NOMO-1 treated with dmso at 0.1 percent for 144 hours (cell line): Measurements from ENCODE around the gene FURIN.
"Not testable (repeated sequence)": the region's sequence is repeated elsewhere in the genome, so short reads cannot be mapped to it uniquely, and the experiment has no call there.

ENCODE experiments used
- DNase-seq: peaks from one replicate; lab custom pipeline; 2025; ENCODE audit not compliant: unreplicated experiment; lab: John Stamatoyannopoulos, UW

FURIN gene

DNA sequence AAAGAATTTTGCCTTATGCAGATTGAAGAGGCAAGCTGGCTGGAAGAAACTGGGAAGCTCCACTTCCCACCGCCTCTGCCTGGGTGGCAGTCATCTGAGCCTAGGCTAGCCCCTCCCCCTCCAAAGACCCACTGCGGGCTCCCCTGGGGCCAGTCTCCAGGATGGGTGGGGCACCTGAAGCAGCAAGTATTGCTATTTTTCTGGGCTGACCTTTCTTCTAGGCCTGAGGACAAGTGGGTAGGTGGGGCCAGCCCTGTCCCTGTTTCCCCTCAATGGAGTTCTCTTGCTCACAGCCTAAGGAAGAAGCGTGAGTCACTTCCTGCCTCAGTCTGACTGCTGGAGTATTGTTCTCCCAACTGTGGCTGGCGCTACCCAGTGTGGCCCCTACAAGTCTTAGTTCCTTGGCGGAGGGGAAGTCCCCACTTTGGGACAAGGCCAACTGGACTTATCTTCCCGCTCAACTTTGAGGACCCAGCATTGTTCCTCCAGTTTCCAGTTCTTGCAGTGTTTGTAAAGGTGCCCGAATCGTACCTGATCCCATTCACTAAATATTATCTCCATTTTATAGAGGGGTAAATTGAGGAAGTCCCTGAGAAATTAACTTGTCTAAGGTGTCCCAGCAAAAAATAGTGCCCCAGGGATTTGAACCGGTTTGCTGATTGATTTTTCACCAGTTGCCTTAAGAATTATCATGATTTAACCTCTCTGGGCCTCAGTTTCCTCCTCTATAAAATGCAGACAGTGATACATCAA is 1.4 kb downstream of the FURIN start:
- DNase-seq: peak; percentile 45

DNA sequence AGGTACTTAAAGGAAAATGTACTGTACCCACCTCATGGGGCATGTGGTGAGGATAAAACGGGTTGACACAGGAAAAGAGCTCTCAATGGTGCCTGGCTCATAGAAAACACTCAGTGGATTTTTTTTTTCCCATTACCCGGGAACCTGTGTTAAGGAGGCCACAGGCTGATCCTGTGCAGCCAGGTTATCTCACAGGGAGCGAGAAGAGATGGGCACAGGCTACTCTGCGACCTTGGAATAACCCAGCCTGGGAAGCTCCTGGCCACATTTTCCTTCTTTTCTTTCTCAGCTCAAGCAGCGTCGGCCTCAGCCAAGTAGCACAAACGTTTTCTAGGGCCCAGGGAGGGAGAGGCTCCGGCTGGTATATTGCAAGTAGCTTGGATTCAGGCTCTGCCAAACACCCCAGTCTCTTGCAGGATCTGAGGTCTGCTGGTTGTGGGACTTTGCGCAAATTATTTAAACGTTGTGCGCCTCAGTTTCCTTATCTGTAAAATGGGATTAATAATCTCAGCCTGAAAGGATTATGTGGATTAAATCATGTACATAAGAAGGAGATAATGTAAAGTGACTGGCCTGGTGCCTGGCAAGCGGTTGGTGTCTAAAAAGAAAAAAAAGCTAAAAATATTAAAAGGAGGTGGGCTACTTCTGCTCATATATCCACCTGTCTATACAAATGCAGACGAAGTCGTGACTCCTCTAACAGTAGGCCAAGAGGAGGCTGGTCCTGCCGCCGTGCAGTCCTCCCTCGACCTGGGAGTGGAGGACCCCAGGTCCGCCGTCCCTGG is 2.2 kb downstream of the FURIN start:
- DNase-seq: no peak

DNA sequence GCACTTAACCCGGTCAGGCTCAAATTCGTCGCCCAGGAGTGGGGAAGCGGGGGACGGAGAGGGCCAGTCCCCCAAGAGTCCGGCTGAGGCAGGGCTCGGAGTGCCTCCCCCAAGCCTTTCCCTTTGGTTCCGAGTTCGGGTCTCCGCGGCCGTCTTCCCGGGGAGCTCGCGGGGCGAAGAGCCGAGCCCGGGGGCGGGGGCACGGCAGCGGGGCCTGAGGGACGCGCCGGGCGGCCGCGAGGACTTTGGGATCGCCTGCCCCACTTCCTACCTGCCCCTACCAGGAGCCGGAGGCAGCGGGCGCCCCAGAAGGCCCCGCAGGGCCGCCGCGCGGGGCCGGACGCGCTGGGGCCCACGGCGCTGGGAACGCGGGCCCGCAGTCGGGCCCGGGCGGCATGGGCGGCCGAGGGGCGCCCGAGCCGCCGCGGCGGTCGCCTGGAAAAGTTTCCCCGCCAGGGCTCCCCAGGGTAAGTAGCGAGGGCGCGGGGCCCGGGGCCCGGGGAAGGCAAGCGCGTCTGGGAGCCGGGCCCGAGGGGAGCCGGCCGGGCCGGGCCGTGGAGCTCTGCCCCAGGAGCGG is 2.8 kb downstream of the FURIN start:
- DNase-seq: no peak

DNA sequence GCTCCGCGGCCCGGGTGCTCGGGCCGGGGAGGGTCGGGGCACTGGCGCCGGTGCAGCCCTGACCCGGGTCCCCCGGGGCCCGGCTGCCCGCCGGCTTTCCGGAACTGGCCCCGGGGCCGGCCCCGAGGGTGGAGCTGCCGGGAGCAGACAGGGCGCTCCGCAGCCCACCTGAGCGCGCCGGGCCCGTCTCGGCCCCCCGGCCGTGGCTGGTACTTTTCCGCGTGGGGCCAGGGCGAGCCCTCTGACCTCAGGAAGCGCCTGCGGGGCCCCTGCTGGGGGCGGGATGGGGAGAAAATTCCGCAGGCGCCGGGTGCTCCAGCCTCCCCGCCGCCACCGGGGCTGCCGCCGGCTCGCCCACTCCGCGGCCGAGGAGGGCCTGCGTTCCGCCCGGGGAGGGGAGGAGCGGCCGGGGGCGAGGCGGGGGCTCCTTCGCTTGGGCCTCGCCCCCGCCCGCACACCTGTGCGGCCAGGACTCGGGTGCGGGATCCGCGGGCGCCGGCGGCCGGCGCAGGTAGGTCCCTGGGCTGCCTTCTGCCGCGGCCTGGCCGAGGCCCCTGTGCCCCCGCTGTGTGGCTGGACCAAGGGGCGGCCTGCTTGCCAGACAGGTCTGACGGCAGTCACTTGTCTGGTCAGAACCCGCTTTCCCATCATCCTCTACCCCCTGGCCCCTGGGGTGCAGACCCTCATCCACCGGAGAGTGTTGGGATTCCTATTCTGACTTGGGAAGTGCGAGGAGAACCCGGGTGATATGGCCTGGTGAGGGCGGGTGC is 3.5 kb downstream of the FURIN start:
- DNase-seq: no peak

DNA sequence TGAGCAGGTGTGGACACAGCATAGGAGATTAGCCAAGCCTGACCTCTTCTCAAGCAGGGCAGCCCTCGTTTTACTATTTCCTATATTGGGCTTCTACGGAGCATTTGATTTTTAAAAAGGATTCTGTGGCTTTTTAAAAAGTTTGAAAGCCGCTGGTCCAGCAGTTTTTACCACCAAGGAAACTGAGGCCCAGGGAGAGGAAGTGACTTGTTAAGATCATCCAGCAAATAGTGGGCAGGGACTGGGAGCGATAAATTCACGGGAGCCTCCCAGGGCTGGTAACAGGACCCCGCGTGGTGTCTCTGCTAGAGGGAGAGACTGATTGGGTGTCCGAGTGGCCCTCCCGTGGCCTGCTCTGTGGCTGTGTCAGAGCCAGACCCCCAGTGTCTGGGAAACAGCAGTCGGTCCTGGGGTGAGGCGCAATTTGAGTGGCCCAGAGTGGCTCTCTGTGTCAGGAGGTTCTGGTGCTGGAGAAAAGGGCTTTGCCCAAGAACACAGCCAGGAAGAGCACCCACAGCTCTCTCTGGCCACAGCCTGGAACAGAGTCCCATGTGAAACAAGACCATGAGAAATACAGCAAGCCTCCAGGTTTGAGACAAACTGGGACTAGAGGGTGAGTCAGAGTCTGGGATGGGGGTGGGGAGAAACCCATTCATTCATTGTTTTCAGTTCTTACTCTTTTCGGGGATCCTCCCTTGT is 4.2 kb downstream of the FURIN start:
- no peak for DNase-seq

DNA sequence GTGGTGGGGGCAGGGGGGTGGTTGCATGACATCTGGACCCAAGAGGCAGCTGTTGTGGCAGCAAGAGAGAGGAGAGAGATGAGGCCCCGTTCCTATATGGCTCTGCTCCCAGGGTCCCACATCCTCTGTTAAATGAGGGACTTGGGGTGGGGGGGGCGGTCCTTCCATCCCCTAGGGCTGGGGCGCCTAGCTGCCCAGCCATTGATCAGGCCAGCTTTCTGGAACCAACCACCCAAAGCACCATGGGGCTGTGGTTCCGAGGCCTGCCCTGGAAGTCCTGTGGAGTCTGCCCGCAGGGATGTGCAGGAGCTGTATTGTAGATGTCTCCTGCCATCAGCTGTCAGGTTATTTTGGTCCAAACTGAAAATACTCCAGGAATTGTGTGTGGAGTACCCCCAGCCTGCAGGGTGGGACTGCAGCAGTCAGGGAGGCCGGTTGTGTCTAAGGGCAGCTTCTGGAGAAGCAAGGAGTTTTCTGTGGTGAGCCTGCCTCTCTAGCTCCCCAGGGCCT is 5.2 kb downstream of the FURIN start:
- DNase-seq: no peak

- no peak for DNase-seq
Measured at GRCh38 chr15:90873998-90874605, 5.7 kb downstream of the FURIN start.

- DNase-seq: not testable (repeated sequence)
Measured at GRCh38 chr15:90874986-90875385, 6.6 kb downstream of the FURIN start.

GRCh38 chr15:90875549-90875981 is 7.2 kb downstream of the FURIN start:
- no peak for DNase-seq

GRCh38 chr15:90876046-90876445 is 7.7 kb downstream of the FURIN start:
- no peak for DNase-seq

DNA sequence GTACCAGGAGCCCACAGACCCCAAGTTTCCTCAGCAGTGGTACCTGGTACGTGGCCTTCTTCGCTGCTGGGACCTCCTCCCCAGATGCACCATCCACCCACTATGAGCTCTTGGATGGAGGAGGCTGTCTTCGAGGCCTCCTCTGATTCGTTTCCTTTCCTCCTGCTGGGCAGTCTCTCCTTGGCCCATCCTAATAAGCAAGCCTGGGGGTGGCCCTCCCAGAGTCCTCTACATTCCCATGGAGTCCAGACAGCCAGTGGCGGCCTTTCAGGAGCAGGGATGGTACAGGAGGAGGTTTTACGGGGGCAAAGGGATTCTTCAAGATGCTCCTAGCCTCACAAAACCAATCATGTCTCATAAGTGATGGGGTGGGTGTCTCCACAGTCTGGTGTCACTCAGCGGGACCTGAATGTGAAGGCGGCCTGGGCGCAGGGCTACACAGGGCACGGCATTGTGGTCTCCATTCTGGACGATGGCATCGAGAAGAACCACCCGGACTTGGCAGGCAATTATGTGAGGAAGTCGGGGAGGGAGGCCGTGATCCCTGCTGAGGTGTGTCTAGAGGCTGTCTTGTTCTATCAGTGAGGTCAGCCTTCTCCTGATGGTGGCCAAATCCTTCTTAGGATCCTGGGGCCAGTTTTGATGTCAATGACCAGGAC is 8.3 kb downstream of the FURIN start:
- DNase-seq: no peak

- DNase-seq: no peak
Measured at GRCh38 chr15:90877315-90877714, 8.9 kb downstream of the FURIN start.

GRCh38 chr15:90877996-90878395 is 9.6 kb downstream of the FURIN start:
- DNase-seq: no peak

- no peak for DNase-seq
Measured at GRCh38 chr15:90878660-90879059, 10.3 kb downstream of the FURIN start.

GRCh38 chr15:90879730-90880366 is 11.5 kb downstream of the FURIN start:
- DNase-seq: no peak

DNA sequence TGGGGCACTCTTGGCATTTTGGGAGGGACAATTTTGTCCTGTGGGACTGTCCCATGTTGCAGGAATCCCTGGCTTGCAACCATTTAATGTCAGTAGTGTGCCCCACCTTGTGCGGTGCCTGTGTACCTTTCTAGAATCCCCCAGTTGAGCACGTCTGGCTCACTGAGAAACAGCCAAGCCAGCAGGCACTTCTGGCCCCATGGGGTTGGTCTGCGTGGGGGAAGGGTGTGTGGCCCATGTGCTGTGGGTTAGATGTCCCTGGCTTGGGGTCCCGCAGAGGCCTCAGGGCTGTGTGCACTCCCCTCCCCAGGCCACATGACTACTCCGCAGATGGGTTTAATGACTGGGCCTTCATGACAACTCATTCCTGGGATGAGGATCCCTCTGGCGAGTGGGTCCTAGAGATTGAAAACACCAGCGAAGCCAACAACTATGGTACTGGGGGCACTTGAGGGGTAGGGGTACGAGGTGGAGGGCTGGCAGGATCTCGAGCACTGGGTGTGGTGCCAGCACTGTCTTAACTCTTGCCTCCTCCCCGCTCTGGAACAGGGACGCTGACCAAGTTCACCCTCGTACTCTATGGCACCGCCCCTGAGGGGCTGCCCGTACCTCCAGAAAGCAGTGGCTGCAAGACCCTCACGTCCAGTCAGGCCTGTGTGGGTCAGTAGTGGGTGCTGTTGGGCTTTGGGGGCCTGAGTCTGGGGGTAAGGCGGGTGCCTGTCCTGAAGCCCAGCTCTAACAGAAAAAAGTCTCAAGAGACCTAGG is 12.2 kb downstream of the FURIN start:
- DNase-seq: no peak

DNA sequence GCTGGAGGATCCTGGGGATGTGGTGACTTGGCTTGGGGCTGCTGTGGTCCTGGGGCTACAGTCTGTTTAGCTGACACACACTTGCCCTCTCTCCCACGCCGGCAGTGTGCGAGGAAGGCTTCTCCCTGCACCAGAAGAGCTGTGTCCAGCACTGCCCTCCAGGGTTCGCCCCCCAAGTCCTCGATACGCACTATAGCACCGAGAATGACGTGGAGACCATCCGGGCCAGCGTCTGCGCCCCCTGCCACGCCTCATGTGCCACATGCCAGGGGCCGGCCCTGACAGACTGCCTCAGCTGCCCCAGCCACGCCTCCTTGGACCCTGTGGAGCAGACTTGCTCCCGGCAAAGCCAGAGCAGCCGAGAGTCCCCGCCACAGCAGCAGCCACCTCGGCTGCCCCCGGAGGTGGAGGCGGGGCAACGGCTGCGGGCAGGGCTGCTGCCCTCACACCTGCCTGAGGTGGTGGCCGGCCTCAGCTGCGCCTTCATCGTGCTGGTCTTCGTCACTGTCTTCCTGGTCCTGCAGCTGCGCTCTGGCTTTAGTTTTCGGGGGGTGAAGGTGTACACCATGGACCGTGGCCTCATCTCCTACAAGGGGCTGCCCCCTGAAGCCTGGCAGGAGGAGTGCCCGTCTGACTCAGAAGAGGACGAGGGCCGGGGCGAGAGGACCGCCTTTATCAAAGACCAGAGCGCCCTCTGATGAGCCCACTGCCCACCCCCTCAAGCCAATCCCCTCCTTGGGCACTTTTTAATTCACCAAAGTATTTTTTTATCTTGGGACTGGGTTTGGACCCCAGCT is 13.0 kb downstream of the FURIN start:
- no peak for DNase-seq
